Measurements from ENCODE around the gene TMC1.

DNA sequence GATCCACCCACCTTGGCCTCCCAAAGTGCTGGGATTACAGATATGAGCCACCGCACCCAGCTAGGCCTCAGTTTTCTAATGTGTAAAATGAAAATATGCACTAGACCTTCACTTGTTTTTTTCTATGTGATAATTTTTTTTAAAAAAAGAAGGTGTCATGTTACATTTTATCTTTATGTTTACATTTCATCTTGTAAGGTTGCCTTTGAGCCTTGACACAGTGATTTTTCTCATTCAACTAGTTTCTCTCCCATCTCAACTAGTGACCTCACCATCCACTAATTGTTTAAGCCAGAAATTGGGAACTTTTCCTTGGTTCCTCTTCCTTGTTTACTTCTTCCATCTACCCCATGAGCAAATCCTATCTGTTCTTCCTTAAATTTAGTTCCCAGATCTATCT is 21.5 kb downstream of the TMC1 start:
- no peak for TF ChIP-seq POLR2AphosphoS5 (IDR thresholded peaks at IDR 0.05; ENCODE audit: low read depth, low read length)
- TF ChIP-seq, protein P1, sequence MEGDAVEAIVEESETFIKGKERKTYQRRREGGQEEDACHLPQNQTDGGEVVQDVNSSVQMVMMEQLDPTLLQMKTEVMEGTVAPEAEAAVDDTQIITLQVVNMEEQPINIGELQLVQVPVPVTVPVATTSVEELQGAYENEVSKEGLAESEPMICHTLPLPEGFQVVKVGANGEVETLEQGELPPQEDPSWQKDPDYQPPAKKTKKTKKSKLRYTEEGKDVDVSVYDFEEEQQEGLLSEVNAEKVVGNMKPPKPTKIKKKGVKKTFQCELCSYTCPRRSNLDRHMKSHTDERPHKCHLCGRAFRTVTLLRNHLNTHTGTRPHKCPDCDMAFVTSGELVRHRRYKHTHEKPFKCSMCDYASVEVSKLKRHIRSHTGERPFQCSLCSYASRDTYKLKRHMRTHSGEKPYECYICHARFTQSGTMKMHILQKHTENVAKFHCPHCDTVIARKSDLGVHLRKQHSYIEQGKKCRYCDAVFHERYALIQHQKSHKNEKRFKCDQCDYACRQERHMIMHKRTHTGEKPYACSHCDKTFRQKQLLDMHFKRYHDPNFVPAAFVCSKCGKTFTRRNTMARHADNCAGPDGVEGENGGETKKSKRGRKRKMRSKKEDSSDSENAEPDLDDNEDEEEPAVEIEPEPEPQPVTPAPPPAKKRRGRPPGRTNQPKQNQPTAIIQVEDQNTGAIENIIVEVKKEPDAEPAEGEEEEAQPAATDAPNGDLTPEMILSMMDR (IDR thresholded peaks at IDR 0.05): no peak
- no peak for TF ChIP-seq SIN3A (IDR thresholded peaks at IDR 0.05; ENCODE audit: borderline replicate concordance, insufficient read depth, low read depth, low read length)
- no peak for TF ChIP-seq TCF7L2 (IDR thresholded peaks at IDR 0.05; ENCODE audit: low read depth, low read length)

All from Panc1 (cell line).